Measurements from ENCODE around the gene B3GALT5. TPM values are rescaled to one million over a fixed set of nuclear protein-coding genes. Genes with fewer than 3 reads are reported as not detected.

B3GALT5 gene
- polyA plus RNA-seq, 3 donors = not detected

DNA sequence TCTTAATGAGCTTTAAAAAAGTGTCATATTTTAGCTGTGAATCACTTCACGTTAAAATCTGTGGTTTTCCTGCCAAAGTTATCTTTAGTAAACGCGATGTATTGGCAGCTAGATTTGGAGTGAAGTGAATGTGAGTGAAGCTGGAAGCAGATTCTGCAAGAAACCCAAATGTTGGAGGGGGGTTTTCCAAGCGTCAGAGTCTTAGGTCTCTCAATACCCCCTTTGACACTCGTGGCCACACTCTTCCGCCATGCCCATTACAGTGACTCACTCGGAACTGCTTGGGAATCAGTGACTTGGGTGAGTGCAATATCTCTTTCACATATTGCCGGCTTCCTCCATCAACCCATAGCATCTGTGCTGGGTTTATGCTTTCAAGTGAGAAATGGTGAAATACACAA is 17.5 kb downstream of the B3GALT5 start:
- H3K27ac Mint-ChIP-seq = no peak overlapping the region
- H2AFZ ChIP-seq (ENCODE audit: insufficient read depth, low read depth, low read length, poor library complexity, severe bottlenecking) = no peak overlapping the region

DNA sequence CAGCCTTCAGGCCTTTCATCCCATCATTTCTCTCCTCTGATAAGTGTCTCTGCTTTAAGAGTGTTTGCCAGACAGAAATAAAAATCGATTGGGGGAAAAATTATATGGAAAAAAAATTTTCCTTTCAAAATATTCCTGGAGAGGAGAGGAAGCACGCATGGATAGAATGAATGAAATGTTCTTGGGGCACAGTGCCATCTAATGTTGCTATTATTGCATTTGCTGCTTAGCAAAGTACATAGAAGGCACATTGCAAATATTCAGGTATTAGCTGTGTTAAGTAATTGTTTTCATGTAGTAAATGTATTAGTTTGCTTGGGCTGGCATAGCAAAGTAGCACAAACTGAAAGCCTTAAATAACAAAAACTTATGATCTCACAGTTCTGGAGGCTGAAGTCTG is 18.1 kb downstream of the B3GALT5 start:
- no peak overlapping the region for H3K4me3 ChIP-seq (replicated peaks in 1 of 3; ENCODE audit: low read depth in 2 of 3, low read length in 3 of 3)
- no peak overlapping the region for H3K9ac ChIP-seq (ENCODE audit: insufficient read depth, low read length, poor library complexity, severe bottlenecking)
- H3K36me3 ChIP-seq (replicated peaks in 1 of 2; ENCODE audit: control insufficient read depth in 1 of 2, insufficient read depth in 2 of 2, low read length in 2 of 2) = no peaks in the 10 kb centered on the region
- peaks cover 0 to 3% (median 2%) of the 10 kb centered on the region in 7 donors for H3K9me3 Mint-ChIP-seq
- no peaks in the 10 kb centered on the region for H3K4me1 ChIP-seq (ENCODE audit: control insufficient read depth in 1 of 2, insufficient read depth in 2 of 2, low read length in 2 of 2)
- H3K4me3 Mint-ChIP-seq = no peak overlapping the region
- no peaks in the 10 kb centered on the region for H3K79me2 ChIP-seq (ENCODE audit: insufficient read depth, low read length)
- TF ChIP-seq, protein P1, sequence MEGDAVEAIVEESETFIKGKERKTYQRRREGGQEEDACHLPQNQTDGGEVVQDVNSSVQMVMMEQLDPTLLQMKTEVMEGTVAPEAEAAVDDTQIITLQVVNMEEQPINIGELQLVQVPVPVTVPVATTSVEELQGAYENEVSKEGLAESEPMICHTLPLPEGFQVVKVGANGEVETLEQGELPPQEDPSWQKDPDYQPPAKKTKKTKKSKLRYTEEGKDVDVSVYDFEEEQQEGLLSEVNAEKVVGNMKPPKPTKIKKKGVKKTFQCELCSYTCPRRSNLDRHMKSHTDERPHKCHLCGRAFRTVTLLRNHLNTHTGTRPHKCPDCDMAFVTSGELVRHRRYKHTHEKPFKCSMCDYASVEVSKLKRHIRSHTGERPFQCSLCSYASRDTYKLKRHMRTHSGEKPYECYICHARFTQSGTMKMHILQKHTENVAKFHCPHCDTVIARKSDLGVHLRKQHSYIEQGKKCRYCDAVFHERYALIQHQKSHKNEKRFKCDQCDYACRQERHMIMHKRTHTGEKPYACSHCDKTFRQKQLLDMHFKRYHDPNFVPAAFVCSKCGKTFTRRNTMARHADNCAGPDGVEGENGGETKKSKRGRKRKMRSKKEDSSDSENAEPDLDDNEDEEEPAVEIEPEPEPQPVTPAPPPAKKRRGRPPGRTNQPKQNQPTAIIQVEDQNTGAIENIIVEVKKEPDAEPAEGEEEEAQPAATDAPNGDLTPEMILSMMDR (IDR thresholded peaks at IDR 0.05) = no peak
- peaks cover 0 to 6% (median 2%) of the 10 kb centered on the region in 3 donors for H3K27me3 Mint-ChIP-seq (ENCODE audit: low read depth in 3 of 3)
- intact Hi-C loops (cut with micrococcal nuclease) = no loop called here
- H3K27me3 ChIP-seq (ENCODE audit: control insufficient read depth in 2 of 2, insufficient read depth in 2 of 2, low read length in 2 of 2) = no peaks in the 10 kb centered on the region
- H3K4me2 ChIP-seq (replicated peaks; ENCODE audit: extremely low read depth, low read length, poor library complexity, severe bottlenecking) = no peak overlapping the region
- H2AFZ ChIP-seq (ENCODE audit: insufficient read depth, low read depth, low read length, poor library complexity, severe bottlenecking) = no peak overlapping the region
- WGBS (ENCODE audit: insufficient coverage) = 80% methylated on average over 1 of the region's 2 CpGs
- H3K4me1 Mint-ChIP-seq = no peaks in the 10 kb centered on the region
- no peak overlapping the region for H3K27ac Mint-ChIP-seq
- H3K27ac ChIP-seq (ENCODE audit: low read depth in 1 of 2, low read length in 2 of 2) = no peak overlapping the region
- H4K20me1 ChIP-seq (ENCODE audit: insufficient read depth, low read length) = no peaks in the 10 kb centered on the region
- H3K9me3 ChIP-seq (replicated peaks in 1 of 2; ENCODE audit: control insufficient read depth in 1 of 2, insufficient read depth in 1 of 2, low read length in 2 of 2) = no peaks in the 10 kb centered on the region
- no peaks in the 10 kb centered on the region for H3K36me3 Mint-ChIP-seq
- no peak for DNase-seq

More for the DNA sequence above, 17.5 kb downstream of the B3GALT5 start:
- H3K4me1 ChIP-seq (ENCODE audit: control insufficient read depth in 1 of 2, insufficient read depth in 2 of 2, low read length in 2 of 2) = no peaks in the 10 kb centered on the region
- no peak for DNase-seq
- H3K27ac ChIP-seq (ENCODE audit: low read depth in 1 of 2, low read length in 2 of 2) = no peak overlapping the region
- no peak overlapping the region for H3K4me2 ChIP-seq (replicated peaks; ENCODE audit: extremely low read depth, low read length, poor library complexity, severe bottlenecking)
- Mint-ChIP-seq H3K4me1 (no peaks in the 10 kb centered on the region), H3K27me3 (ENCODE audit: low read depth in 3 of 3) (peaks cover 0 to 6% (median 0%) of the 10 kb centered on the region in 3 donors), H3K36me3 (no peaks in the 10 kb centered on the region), H3K4me3 (no peak overlapping the region), H3K9me3 (peaks cover 0 to 2% (median 0%) of the 10 kb centered on the region in 7 donors)
- no peak overlapping the region for H3K9ac ChIP-seq (ENCODE audit: insufficient read depth, low read length, poor library complexity, severe bottlenecking)
- no peaks in the 10 kb centered on the region for H3K79me2 ChIP-seq (ENCODE audit: insufficient read depth, low read length)
- no peaks in the 10 kb centered on the region for H4K20me1 ChIP-seq (ENCODE audit: insufficient read depth, low read length)
- intact Hi-C loops (cut with micrococcal nuclease) = no loop called here
- no peaks in the 10 kb centered on the region for H3K36me3 ChIP-seq (replicated peaks in 1 of 2; ENCODE audit: control insufficient read depth in 1 of 2, insufficient read depth in 2 of 2, low read length in 2 of 2)
- TF ChIP-seq, protein P1 (IDR thresholded peaks at IDR 0.05) = no peak
- no peak overlapping the region for H3K4me3 ChIP-seq (replicated peaks in 1 of 3; ENCODE audit: low read depth in 2 of 3, low read length in 3 of 3)
- 37% methylated on average over 3 of the region's 8 CpGs for WGBS (ENCODE audit: insufficient coverage)
- H3K27me3 ChIP-seq (ENCODE audit: control insufficient read depth in 2 of 2, insufficient read depth in 2 of 2, low read length in 2 of 2) = no peaks in the 10 kb centered on the region
- H3K9me3 ChIP-seq (replicated peaks in 1 of 2; ENCODE audit: control insufficient read depth in 1 of 2, insufficient read depth in 1 of 2, low read length in 2 of 2) = no peaks in the 10 kb centered on the region
